Fibroblast of upper back skin (primary cell): ENCODE results near the gene ATAT1.

ENCODE experiments used
- DNase-seq: peaks from one replicate; pipeline ENCODE4 v3.0.0-alpha.2; 2013

The ATAT1 gene

GRCh38 chr6:30685157-30686008 is 58.7 kb downstream of the ATAT1 start:
- peak; percentile 20 for DNase-seq

- peak; percentile 57 for DNase-seq
Observed at GRCh38 chr6:30686009-30686907, 59.6 kb downstream of the ATAT1 start, which contains the start of gene PPP1R18. TSS of gene PPP1R18 (minus strand) at chr6:30686645. CDS start at chr6:30686018, 627 bp downstream.

- peak; percentile 97 for DNase-seq
Observed at GRCh38 chr6:30686908-30687658, 60.4 kb downstream of the ATAT1 start.

GRCh38 chr6:30687659-30688431 is 61.2 kb downstream of the ATAT1 start:
- DNase-seq, result peak; percentile 42

DNA sequence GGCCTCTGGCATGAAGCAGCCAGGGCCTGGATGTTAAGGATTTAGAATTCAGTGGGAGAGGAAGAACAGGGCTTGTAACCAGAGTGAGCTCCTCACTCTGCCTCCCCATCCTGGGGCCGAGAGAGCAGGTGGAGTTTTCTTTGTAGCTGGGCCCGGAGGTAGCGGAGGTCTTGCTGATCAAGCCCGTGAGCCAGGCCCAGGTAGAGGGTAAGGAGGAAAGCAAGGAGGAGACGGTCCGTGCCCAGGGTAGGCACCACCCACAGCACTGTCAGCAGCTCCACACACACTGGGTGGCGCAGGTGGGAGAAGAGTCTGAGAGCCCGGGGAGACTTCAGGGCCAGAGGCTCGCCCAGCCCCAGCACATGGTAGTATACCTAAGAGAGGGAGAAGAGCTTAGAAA is 61.9 kb downstream of the ATAT1 start:
- no peak for DNase-seq

GRCh38 chr6:30689022-30689865 is 62.6 kb downstream of the ATAT1 start:
- no peak for DNase-seq

DNA sequence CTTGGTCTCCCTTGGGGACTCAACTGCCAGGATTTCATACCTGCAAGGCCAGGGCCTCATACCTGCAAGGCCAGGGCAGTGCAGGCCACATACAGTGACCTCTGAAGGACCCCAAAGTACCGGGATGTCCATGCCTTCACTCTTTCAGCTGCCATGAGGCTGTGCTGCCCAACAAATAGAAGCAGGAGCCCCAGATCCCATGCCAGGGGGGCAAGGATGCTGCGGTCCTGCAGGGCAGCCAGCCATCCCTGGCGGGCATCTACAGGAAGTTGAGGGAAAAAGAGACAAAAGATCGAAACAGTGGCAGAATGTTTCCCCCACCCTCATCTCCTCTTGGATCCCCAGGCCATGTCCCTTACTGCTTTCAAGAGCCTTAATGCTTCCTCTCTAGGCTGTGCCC is 63.3 kb downstream of the ATAT1 start:
- no peak for DNase-seq

DNA sequence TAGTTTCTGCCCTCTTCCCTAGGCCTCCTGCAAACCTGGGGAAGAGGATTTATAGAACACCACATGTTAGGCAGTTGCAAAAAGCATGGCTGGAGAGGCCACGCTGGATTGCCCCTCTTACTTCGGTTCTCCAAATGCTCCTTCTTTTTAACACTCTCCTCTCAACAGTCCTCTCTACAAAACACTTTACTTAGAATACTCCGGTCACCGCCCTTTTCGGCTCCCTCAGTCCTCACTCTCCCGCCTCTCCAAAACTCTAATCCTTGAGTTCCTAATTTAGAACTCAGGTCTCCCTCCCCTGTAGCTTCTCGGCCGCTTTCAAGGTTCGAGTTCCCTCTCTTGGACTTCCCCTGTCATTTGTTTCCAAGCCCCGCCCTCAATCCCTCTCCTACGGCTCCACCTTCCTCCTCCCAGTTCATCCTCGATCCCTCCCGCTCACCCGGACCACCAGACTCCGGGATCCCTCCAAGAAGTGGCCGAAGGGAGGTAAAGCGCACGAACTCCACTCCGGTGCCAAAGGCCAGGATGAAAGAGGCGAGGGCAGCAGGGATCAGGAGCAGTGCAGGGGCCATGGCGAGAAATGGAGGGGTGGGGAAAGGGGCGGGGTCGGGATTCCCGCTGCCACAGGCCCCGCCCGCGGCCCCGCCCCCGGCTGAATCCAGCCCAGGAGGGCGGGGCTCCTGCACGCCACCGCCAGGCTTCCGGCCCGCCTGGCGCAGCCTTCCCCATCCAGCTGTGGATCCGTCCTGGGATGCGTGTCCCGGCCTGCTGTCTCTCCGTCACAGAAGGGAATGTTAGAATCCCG is 63.9 kb downstream of the ATAT1 start, which contains the start of gene NRM:
Gene NRM, minus strand, starts transcription at position 582 of the 805 bp plus-strand sequence. Its CDS starts 10 bp downstream, at position 572.
- DNase-seq, result peak; percentile 84

DNA sequence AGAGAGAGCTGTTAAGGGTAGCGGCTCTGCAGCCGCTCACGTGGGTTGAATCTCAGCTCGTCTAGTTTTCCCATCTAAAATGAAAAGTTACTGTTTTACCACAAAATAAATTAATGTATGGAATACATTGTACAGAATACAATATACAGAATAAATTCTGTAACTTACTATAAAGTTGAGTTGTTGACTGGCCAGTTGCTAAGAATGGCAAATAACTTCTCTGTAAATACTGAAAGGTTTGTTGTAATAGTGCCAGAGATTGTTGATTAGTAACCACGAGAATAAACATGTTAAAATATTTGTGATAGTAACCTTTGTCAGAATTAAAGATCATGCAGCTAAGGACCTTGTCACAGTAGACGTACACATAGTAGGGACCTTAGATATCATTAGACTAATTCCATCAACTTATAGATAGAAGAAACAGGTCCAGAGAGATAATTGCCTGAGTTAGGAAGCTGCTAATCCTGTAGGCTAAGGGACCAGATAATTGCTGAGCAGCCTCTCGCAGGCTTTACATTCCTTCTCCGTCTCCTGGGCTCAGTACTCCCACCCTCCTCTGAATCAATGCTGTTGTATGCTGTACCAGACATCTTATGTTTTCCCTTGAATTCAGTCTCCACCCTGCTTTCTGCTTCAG is 64.7 kb downstream of the ATAT1 start:
- DNase-seq, result no peak
